ENCODE results near the gene ZNF280A.
"Not testable (repeated sequence)": the region's sequence is repeated elsewhere in the genome, so short reads cannot be mapped to it uniquely, and the experiment has no call there.

The ZNF280A gene

GRCh38 chr22:22513619-22514018, 6.5 kb downstream of the ZNF280A start:
- no peak for DNase-seq (ENCODE audit: low read depth in 3 of 3)

GRCh38 chr22:22512951-22513350, 7.1 kb downstream of the ZNF280A start:
- no peak for DNase-seq (ENCODE audit: low read depth in 3 of 3)

GRCh38 chr22:22510833-22511232, 9.2 kb downstream of the ZNF280A start:
- not testable (repeated sequence) for DNase-seq (ENCODE audit: low read depth in 3 of 3)

- not testable (repeated sequence) for DNase-seq (ENCODE audit: low read depth in 3 of 3)
Observed at GRCh38 chr22:22509912-22510311, 10.2 kb downstream of the ZNF280A start.

- peak; percentile 65 to 77 (median 70) for DNase-seq (ENCODE audit: low read depth in 3 of 3)
Observed at GRCh38 chr22:22508274-22509176, 11.5 kb downstream of the ZNF280A start, which contains the start of gene ZNF280B. Gene ZNF280B, minus strand, starts transcription at chr22:22508742. Its CDS starts 19,344 bp downstream, at chr22:22489398.

GRCh38 chr22:22507743-22508273, 12.3 kb downstream of the ZNF280A start:
- no peak for DNase-seq (ENCODE audit: low read depth in 3 of 3)

- no peak for DNase-seq (ENCODE audit: low read depth in 3 of 3)
Observed at GRCh38 chr22:22506736-22507135, 13.3 kb downstream of the ZNF280A start.

GRCh38 chr22:22498267-22498666, 21.8 kb downstream of the ZNF280A start:
- no peak for DNase-seq (ENCODE audit: low read depth in 3 of 3)

- DNase-seq (ENCODE audit: low read depth in 3 of 3), result not testable (repeated sequence)
Observed at GRCh38 chr22:22491589-22491988, 28.5 kb downstream of the ZNF280A start.

GRCh38 chr22:22488736-22489135, 31.3 kb downstream of the ZNF280A start:
- no peak for DNase-seq (ENCODE audit: low read depth in 3 of 3)

- no peak for DNase-seq (ENCODE audit: low read depth in 3 of 3)
Observed at GRCh38 chr22:22487869-22488597, 32.0 kb downstream of the ZNF280A start.

GRCh38 chr22:22487059-22487458, 33.0 kb downstream of the ZNF280A start:
- DNase-seq (ENCODE audit: low read depth in 3 of 3), result no peak

GRCh38 chr22:22486132-22486899, 33.8 kb downstream of the ZNF280A start:
- no peak for DNase-seq (ENCODE audit: low read depth in 3 of 3)

- DNase-seq (ENCODE audit: low read depth in 3 of 3), result no peak
Observed at GRCh38 chr22:22485524-22485923, 34.5 kb downstream of the ZNF280A start.

- no peak for DNase-seq (ENCODE audit: low read depth in 3 of 3)
Observed at GRCh38 chr22:22484023-22484422, 36.0 kb downstream of the ZNF280A start.

GRCh38 chr22:22480940-22481339, 39.1 kb downstream of the ZNF280A start:
- no peak for DNase-seq (ENCODE audit: low read depth in 3 of 3)

- no peak for DNase-seq (ENCODE audit: low read depth in 3 of 3)
Observed at GRCh38 chr22:22479999-22480532, 40.0 kb downstream of the ZNF280A start.

GRCh38 chr22:22479116-22479515, 41.0 kb downstream of the ZNF280A start:
- no peak for DNase-seq (ENCODE audit: low read depth in 3 of 3)

GRCh38 chr22:22478470-22478869, 41.6 kb downstream of the ZNF280A start:
- DNase-seq (ENCODE audit: low read depth in 3 of 3), result no peak

- DNase-seq (ENCODE audit: low read depth in 3 of 3), result no peak
Observed at GRCh38 chr22:22474733-22475132, 45.3 kb downstream of the ZNF280A start.

- DNase-seq (ENCODE audit: low read depth in 3 of 3), result not testable (repeated sequence)
Observed at GRCh38 chr22:22471104-22471503, 49.0 kb downstream of the ZNF280A start.

Measured in stimulated activated CD4-positive, alpha-beta T cell treated with anti-CD3 and anti-CD28 coated beads, TNF-alpha, amount 100 ng/mL, for 48 hours (primary cell).